Urinary bladder (tissue), 4 donors: ENCODE measurements around the gene ZNF546. TPM values are rescaled to one million over a fixed set of nuclear protein-coding genes. Genes with fewer than 3 reads are reported as not detected.
"Not testable (repeated sequence)": the region's sequence is repeated elsewhere in the genome, so short reads cannot be mapped to it uniquely, and the experiment has no call there.

Source experiments
- DNase-seq: peaks from one replicate; pipeline ENCODE4 v3.0.0-alpha.2; 2015; ENCODE audit errors: extremely low spot score
- H3K27ac ChIP-seq: one replicate; pipeline ENCODE4 v1.5.1; 2013; ENCODE audit warnings: low read depth, mild to moderate bottlenecking, moderate library complexity
- H3K36me3 ChIP-seq: one replicate; pipeline ENCODE4 v1.6.1; 2013; ENCODE audit warnings: mild to moderate bottlenecking, moderate library complexity; ENCODE audit not compliant: insufficient read depth
- H3K4me1 ChIP-seq: one replicate; pipeline ENCODE4 v1.6.1; 2013; ENCODE audit warnings: mild to moderate bottlenecking, moderate library complexity; ENCODE audit not compliant: insufficient read depth
- H3K4me3 ChIP-seq: one replicate; pipeline ENCODE4 v1.5.1; 2013; ENCODE audit warnings: low read depth, low read length
- WGBS: extraction: QIAGEN DNeasy Blood & Tissue Kit; methylation state at CpG from one replicate; pipeline ENCODE4 v1.1.7; 2013; 5-methylcytosine and 5-hydroxymethylcytosine counted together
- polyA plus RNA-seq: library from polyadenylated mRNA; stranded (reverse); fragments of 200-250 nt; gene quantifications from one replicate; pipeline ENCODE4 v1.2.3, GENCODE V29; 2013
- total RNA-seq: library from RNA; depleted of rRNA; stranded (reverse); fragments of >200 nt; gene quantifications from one replicate; pipeline ENCODE4 v1.2.3, GENCODE V29; 2014
- donor health status: healthy with polysubstance abuse.
- donor health status: healthy.

ZNF546 gene
- total and polyA plus RNA-seq, 2 donors = 2.3 to 23.4 TPM

GRCh38 chr19:39996218-39996810 is 546 bp upstream of the ZNF546 start:
- WGBS = 8% methylated on average over 19 of the region's 19 CpGs
- no peaks in the 10 kb centered on the region for H3K36me3 ChIP-seq
- peak; percentile 21 for DNase-seq

GRCh38 chr19:39997638-39998216 is 867 bp downstream of the ZNF546 start:
- whole genome bisulfite sequencing = 73% methylated on average over 5 of the region's 5 CpGs
- Histone ChIP-seq H3K4me3 (peak overlapping the region; percentile 53), H3K36me3 (no peaks in the 10 kb centered on the region), H3K27ac (no peak overlapping the region), H3K4me1 (no peaks in the 10 kb centered on the region)
- DNase-seq = no peak

More at GRCh38 chr19:39996218-39996810, 546 bp upstream of the ZNF546 start:
- no peaks in the 10 kb centered on the region for H3K4me1 ChIP-seq
- peak overlapping the region; percentile 53 for H3K4me3 ChIP-seq
- peak overlapping the region; percentile 76 for H3K27ac ChIP-seq

- WGBS = 94% methylated on average over 4 of the region's 4 CpGs
- H3K4me3 ChIP-seq = no peak overlapping the region
- H3K36me3 ChIP-seq = no peaks in the 10 kb centered on the region
- H3K4me1 ChIP-seq = no peaks in the 10 kb centered on the region
- H3K27ac ChIP-seq = no peak overlapping the region
- DNase-seq = no peak
These were observed 1.6 kb downstream of the ZNF546 start for GRCh38 chr19:39998501-39998900.

- H3K27ac ChIP-seq = no peak overlapping the region
- WGBS = 72% methylated on average over 4 of the region's 4 CpGs
- H3K4me3 ChIP-seq = no peak overlapping the region
- DNase-seq = no peak
- no peaks in the 10 kb centered on the region for H3K4me1 ChIP-seq
- H3K36me3 ChIP-seq = no peaks in the 10 kb centered on the region
These were observed 8.9 kb downstream of the ZNF546 start for GRCh38 chr19:40005691-40006272.

GRCh38 chr19:40006273-40006691 is 9.4 kb downstream of the ZNF546 start:
- H3K36me3 ChIP-seq = no peaks in the 10 kb centered on the region
- H3K4me3 ChIP-seq = no peak overlapping the region
- WGBS = 83% methylated on average over 1 of the region's 1 CpG
- no peak overlapping the region for H3K27ac ChIP-seq
- no peak for DNase-seq
- no peaks in the 10 kb centered on the region for H3K4me1 ChIP-seq

- H3K36me3 ChIP-seq = no peaks in the 10 kb centered on the region
- DNase-seq = no peak
These were observed 12.8 kb downstream of the ZNF546 start for GRCh38 chr19:40009674-40010073.

GRCh38 chr19:40013991-40014390 is 17.1 kb downstream of the ZNF546 start:
- Histone ChIP-seq H3K4me1 (no peaks in the 10 kb centered on the region), H3K27ac (no peak overlapping the region), H3K4me3 (no peak overlapping the region), H3K36me3 (no peaks in the 10 kb centered on the region)
- DNase-seq = no peak
- WGBS = 96% methylated on average over 4 of the region's 4 CpGs

More at GRCh38 chr19:40009674-40010073, 12.8 kb downstream of the ZNF546 start:
- H3K4me3 ChIP-seq = no peak overlapping the region
- H3K27ac ChIP-seq = no peak overlapping the region
- no peaks in the 10 kb centered on the region for H3K4me1 ChIP-seq

GRCh38 chr19:40023969-40024368 is 27.1 kb downstream of the ZNF546 start:
- H3K36me3 ChIP-seq = no peaks in the 10 kb centered on the region
- WGBS = 86% methylated on average over 3 of the region's 3 CpGs
- H3K4me3 ChIP-seq = no peak overlapping the region
- DNase-seq = no peak
- H3K4me1 ChIP-seq = no peaks in the 10 kb centered on the region
- no peak overlapping the region for H3K27ac ChIP-seq

- no peak overlapping the region for H3K4me3 ChIP-seq
- H3K4me1 ChIP-seq = no peaks in the 10 kb centered on the region
- H3K36me3 ChIP-seq = no peaks in the 10 kb centered on the region
- 96% methylated on average over 4 of the region's 4 CpGs for WGBS
- H3K27ac ChIP-seq = no peak overlapping the region
- no peak for DNase-seq
These were observed 29.2 kb downstream of the ZNF546 start for GRCh38 chr19:40025938-40026596.

GRCh38 chr19:40026597-40026970 is 29.7 kb downstream of the ZNF546 start:
- no peaks in the 10 kb centered on the region for H3K4me1 ChIP-seq
- WGBS = 86% methylated on average over 5 of the region's 5 CpGs
- H3K27ac ChIP-seq = no peak overlapping the region
- no peak for DNase-seq
- no peak overlapping the region for H3K4me3 ChIP-seq
- H3K36me3 ChIP-seq = no peaks in the 10 kb centered on the region

GRCh38 chr19:40033989-40034560 is 37.2 kb downstream of the ZNF546 start:
- Histone ChIP-seq H3K27ac (no peak overlapping the region), H3K4me3 (no peak overlapping the region), H3K36me3 (no peaks in the 10 kb centered on the region), H3K4me1 (no peaks in the 10 kb centered on the region)
- WGBS = 98% methylated on average over 2 of the region's 2 CpGs
- DNase-seq = no peak

- Histone ChIP-seq H3K27ac (no peak overlapping the region), H3K4me1 (no peaks in the 10 kb centered on the region), H3K36me3 (no peaks in the 10 kb centered on the region), H3K4me3 (no peak overlapping the region)
- WGBS = 97% methylated on average over 4 of the region's 4 CpGs
- DNase-seq = no peak
These were observed 39.1 kb downstream of the ZNF546 start for GRCh38 chr19:40035996-40036395.

- DNase-seq, H3K36me3 ChIP-seq, H3K4me1 ChIP-seq, H3K4me3 ChIP-seq, H3K27ac ChIP-seq: not testable (repeated sequence)
- WGBS = 92% methylated on average over 3 of the region's 3 CpGs
These were observed 41.2 kb downstream of the ZNF546 start for GRCh38 chr19:40038047-40038446.

- not testable (repeated sequence) for H3K4me1 ChIP-seq, H3K4me3 ChIP-seq, H3K27ac ChIP-seq, DNase-seq, H3K36me3 ChIP-seq
- WGBS = 98% methylated on average over 1 of the region's 1 CpG
These were observed 44.9 kb downstream of the ZNF546 start for GRCh38 chr19:40041718-40042117.
